HG02870 (cell line): ENCODE results near the gene GDF11.

Experiments
- ATAC-seq: cut with Tn5 transposase; IDR thresholded peaks from one replicate; pipeline ENCODE4 v1.9.1; 2021; ENCODE audit warnings: mild to moderate bottlenecking, moderate library complexity; ENCODE audit not compliant: unreplicated experiment

Gene GDF11

DNA sequence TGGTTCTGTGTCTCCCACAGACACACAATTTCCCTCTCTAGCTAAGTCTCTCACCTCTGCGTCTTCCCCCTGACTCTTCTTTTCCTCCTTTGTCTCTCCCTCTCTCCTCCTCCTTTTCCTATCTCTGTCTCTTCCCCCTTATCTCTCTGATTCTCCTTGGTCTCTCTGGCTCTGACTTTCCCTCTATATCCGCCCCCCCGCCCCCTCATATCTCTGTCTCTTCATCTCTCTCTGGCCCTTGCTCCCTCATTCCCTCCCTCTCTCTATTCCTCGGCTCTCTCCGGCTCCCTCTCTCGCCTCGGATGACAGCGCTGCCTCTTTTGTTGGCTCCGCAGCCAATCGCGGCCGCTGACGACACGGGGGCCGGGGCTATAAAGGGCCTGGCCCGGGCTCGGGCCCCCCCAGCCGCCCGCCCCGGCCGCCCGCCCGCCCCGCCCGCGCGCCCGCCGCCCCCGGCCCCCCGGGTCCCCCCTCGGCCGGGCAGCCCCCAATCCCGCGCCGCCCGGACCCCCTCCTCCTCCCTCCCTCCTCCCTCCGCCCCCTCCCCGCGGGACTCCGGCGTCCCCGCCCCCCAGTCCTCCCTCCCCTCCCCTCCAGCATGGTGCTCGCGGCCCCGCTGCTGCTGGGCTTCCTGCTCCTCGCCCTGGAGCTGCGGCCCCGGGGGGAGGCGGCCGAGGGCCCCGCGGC lies at the start of gene GDF11:
Gene GDF11, plus strand, starts transcription at position 404 of the 687 bp plus-strand sequence. Its CDS starts 195 bp downstream, at position 599.
- ATAC-seq = peak; percentile 31

DNA sequence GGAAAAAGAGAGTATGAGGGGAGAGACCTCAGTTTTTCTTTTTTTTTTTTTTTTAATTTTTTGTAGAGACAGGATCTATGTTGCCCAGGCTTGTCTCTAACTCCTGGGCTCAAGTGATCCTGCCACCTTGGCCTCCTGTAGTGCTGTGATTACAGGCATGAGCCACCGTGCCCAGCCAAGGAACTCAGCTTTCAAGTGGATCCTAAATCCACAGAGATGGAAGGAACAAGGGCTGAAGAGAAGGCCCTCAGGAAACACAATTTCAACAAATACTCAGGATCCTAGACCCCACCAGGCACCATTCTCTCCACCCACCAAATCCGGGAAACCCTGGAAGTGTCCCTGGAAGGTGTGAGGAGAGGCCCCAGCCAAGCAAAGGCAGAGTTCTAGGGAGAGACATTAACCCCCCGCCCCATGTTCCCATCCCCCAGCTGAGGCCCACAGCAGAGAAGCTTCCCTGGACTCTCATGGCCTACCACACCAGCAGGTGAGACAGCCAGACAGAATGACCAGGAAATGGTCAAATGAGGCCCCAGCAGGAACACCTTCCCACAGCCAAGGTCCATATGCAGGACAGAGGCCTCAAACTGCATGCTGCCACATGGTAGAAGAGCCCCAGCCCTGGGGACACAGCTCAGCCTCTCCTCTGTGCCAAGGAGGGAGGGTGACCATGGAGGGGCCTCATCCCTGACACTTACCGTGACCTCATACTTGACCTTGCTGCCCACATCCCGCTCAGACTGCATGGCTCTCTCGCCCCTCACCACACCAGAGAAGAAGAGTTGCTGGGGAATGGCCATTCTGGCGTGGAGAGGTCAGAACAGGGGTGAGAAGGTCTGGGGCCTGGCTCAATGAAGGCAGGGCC lies 49.4 kb upstream of the GDF11 start:
- no peak for ATAC-seq

DNA sequence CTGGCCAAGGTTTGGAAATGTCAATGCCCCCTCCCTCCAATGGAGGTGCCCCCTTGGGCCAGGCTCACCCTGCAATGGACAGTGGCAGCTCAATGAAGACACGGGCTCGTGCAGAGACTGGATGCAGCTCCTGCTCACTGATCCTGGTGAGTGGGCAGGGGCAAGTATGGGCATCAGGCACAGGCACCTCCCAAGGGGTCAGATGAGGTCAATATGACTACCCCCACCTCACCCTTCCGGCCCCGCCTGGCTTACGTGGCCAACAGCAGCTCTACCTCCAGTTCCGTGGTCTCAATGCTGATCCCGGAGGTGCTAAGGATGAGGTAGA lies 48.8 kb upstream of the GDF11 start:
- ATAC-seq = no peak

DNA sequence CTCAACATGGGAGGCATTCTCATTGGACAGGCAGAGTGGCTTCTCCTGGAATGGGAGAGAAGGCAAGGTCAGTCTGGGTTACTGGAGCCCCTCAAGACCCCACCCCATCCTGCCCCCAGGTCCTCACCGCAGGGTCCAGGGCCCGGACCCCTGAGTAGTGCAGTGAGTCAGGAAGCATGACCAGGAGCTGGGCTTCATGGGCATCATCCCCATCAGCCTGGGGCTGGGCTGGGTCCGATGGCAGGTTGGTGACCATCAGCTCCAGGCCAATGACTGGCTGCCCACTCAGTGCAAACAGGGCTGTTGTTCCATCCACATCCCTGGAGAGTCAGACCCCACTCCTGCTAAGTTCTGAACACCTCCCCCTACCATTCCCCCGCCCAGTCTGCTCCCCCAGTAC lies 48.3 kb upstream of the GDF11 start:
- ATAC-seq = no peak

DNA sequence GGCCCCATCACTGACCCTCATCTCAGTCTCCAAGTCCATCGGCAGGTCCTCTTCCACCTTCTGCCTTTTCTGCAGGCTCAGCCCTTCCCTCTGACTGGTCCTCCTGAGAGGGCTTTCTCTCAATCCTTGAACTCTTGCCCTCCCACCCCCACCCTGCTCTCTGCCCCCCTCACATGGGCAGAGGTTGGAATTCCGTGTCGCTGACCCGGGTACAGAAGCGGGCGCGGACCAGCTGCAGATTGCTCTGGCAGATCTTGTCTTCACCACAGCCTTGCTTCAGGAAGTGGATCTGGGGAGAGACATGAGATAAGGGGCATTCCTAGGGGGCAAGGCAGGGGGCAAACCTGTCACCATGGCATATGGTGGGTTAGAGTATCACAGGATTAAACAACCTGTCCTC lies 47.6 kb upstream of the GDF11 start:
- no peak for ATAC-seq

DNA sequence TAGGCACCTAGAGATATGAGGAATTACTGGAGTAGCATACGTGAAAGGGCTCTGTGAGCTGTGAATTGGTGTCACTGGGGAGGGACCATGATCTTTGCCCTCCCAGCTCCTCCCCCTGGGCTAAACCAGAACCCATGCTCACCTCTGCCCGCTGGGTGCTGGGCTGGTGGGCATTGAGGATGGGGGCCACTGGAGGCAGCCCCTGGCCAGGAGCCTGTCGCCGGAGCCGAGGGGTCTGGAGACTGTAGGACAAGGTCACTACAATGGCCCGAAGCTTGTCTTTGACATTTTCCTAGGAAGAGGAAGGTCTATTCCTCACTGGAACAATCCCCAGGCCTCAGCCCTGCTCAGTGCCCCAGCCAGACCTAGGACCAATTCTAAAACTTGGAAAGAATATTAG lies 46.8 kb upstream of the GDF11 start:
- no peak for ATAC-seq

DNA sequence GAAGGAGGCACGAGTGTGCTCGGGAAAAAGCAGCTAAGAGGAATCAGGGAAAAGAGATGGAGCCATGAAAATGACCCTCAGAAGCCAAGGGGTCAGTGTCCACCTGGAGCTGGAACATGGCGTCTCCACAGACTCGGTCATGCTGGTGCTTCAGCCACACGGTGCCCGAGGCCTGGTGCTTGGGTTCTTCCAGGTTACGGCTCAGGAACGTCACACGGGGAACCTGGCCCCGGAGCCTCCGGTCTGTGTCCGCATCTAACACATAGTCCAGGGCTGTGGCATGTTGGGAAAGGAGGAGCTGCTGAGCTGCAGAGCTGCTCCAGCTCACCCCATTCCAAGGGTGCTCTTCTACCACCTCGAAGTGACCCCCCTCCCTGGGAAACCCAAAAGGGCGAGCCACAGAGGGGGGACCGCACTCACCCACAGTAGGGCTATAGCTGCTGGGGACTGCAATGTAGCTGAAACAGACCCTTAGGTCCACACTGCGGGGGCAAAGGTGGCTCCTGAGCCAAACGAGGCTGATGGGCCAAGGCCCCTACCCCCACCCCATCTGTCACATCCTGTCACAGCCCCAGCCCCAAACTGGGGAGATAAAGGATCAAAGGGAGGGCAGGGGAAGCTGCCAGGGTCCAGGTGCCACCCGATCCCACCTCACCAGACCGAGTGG lies 46.0 kb upstream of the GDF11 start:
- ATAC-seq = no peak

DNA sequence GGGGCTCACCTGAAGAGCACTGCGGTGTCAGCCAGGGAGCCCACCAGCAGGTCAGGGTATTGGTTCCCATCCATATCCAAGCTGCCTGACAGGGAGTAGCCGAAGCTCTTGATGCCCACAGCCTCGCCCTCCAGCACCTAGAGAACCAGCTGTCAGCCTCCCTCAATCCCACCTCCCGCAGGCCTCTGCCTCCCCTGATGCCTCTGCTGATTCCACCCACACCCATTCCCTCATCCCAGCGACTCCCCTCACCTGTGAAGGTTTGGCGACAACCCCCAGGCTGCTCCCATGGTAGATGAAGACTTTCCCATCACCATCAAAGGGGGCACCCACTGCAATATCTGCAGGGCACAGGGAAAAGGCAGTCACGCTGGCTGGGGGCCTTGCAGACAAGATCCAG lies 45.2 kb upstream of the GDF11 start:
- no peak for ATAC-seq

DNA sequence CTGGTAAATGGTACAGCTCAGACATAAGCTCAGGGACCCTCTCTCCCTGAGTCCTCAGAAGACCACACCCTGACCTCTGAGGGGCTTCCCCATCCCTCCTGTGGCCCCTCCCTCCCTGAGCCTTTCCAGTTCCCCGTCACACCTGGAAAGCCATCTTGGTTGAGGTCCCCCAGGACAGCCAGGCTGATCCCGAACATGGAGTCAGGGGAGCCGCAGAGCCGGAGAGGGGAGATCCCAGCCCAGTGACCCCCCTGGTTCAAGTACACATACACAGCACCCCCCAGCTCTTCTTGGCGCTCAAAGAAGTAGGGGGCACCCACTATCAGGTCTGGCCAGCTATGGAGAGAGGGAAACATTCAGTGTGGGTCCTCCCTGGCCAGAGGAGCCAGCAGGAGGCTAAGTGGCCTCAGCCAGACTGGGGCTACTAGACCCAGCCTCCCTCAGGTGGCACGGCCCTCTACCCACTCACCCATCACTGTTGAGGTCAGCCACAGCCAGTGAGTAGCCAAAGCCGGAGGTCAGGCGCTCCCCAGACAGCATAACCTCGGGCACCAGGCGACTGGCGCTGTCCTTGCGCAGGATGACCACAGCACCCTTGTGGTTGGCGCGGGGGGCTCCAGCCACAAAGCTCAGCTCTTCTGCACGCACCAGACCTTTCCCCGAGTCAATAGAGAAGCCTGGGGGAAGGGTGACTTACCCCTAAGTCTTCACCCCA lies 44.5 kb upstream of the GDF11 start:
- no peak for ATAC-seq

DNA sequence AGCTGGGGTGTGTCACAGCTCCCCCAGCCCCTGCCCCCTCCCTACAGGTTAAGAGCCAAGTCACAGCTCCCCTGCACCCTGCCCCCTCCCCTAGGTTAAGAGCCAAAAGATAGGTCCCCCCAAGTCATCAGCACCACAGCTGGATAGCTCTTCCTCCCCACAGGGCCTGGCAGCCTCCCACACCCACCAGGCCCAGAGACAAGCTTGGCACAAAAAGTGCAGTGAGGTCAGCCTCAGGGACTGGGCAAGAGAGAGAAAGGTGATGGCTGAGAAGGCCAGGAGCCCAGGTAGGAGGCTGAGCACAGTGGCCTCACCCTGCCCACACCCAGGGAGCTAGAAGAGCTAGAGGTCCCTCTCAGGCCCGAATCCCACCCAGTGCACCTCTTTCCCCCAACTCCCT lies 44.0 kb upstream of the GDF11 start:
- ATAC-seq = no peak

DNA sequence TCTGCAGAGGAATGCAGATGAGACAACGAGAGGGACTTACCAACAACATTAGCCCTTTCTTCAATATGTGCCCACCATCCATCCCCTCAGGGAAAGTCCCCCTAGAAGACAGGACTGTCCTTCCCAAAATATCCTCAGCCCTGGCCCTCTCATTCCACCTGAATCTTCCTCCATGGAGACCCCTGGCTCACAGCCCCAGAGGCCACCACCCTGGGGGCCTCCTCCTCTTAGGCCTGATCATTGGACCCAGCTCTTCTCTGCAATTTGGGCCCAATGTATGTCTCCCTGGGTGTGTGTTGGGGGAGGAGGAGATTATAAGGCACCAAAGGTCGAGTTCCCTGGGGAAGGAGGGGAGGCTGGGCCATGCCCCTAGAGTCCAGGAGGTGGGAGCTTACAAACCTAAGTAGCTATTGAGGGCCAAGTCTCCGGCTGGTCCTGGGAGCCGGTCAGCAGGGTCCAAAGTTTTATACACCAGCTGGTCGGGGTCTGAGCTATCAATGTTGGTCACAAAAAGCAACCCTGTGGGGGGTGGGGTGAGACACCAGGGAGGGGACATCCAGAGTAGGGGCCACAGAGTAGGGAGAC lies 43.4 kb upstream of the GDF11 start:
- ATAC-seq = no peak

DNA sequence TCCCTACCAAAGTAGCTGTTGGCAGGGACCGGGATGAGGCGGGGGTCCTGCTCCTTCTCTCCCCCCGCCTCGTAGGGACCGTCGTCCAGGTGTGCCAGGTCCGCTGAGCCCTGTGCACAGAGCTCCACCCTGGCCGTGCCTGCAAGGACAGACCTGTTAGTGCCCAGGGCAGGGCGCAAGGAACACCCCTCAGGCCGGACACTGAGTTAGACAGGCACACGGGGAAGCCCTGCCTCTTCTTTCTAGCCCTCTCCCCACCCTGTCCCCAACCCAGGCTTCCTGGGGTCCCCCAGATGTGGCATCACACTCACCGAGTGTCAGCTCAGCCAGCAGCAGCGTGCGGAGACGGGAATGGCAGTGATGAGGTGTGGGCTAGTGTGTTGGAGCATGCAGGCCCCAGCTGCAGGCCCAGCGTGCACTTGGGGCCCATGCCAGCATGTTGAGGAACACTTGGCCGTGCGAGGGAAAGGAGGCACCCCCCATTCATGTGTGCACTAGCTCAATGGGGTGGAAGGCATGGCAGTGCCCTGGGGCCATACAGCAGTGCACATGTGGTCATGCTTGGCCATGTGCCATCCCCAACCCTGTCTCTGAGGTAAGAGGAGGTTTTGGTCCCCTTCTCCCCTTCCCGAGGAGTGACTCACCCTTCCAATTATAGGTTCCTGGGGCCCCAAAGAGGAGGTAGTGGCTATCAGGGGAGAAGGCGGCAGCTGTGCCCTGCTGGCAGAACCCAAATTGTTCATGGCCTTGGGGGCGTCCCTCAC lies 42.5 kb upstream of the GDF11 start:
- no peak for ATAC-seq

DNA sequence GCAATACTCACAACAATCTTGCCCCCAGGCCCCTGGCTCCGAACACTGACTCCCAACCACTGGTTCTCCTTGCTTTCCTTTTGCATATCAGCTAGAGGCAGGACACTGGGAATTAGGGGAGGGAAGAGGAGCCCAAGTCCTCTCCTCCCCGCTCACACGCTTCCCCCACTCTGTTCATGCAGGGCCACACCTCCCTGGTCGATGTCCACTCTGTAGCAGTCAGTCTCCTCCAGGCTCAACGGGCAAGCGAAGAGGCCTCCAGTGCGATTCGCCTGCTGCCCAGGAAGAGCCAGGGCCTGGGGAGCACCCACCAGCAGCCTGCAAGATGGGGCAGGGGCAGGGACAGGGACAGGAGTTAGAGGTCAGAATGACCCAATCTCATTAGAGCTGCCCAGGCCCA lies 40.1 kb upstream of the GDF11 start:
- ATAC-seq = no peak

DNA sequence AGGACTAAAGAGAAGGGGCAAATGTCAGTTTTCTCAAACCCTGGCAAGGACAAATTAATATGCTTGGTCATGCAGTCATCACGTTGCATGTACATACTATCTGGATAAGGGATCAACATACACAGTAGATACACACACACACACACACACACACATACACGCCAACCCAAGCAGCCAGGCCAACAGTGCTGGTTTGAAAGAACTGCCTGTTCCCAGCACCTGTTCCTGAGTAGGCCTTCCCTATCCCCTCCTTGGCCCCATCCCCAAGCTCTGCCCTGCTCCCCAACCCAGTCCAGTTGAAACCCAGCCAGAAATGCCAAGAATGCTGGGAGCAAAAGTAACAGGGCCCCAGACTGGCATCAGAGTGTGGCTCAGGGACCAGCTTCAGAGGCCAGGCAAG lies 39.6 kb upstream of the GDF11 start:
- no peak for ATAC-seq

DNA sequence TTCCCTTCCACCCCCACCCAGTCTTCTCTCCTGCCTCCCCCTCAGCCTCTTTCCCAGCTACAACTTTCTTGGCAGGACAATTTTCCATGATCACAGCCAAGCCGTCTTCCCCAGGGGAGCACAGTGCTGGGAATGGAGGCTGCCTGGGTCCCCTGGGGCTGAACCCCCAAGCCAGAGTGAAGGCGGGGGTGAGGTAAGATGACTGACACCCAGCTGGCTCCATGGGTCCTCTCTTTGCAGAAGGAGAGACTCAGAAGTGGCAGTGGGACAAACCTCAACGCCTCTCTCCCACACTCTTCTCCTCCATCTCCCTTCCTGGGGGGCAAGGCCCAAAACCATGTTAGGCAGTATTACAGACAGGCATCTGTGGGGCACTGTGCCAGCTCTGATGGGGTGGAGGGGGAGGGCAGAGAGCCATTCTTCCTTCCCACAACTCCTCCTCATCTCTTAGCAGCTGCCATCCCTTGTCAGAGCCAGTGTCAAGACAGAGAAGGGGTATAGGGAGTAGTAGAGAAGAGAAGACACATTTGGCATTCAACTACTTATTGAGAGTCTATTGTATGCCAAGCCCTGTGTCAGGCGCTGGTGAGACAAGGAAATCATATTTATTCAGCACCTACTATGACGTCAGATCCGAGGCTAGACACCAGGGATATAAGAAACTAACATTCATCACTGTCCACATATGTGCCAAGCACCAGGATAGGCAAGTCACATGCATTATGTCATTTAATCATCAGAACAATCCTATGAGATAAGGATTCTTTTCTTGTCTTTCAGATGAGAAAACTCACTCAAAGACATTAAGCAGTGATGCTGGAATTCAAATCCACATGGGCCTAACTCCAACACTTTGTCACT lies 38.8 kb upstream of the GDF11 start:
- no peak for ATAC-seq

DNA sequence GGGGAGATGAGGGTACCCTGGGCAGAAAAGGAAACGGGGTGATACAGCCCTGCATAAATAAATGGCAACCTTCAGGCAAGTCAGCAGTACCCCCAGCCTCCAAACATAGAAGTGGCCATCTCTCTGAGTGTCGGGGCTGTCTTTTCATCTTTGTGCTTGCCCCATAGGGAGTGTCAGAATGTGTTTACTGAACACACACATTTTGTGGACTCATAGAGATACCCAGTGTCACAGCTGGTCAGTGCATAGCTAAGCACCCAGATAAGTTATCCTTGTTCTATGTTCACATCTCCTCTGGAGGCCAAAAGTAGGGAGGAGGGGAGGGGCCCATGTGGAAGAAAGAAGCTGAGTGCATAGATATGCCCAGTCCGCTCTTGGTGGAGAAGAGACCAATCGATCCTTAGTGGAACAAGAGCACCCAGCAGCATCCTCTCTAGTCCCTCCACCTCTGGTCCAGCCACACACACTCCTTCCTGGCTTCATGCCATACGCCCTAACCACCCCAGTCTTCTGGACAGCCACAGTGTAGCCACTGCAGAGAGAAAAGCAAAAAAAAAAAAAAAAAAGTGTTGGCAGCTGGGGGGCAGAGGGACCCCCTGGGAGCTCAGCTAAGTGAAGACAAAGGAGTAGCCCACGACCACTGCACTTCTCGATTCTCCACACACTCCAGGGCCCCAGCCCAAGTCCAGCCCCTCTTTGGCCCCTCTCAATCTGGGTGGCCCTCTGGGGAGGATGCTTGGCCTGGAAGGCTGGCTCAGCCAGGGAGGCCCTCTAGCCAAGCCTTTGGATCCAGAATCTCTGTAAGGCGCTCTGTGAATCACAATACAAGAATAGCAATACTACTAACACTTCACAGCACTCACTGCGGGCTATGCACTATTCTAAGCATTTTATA lies 37.9 kb upstream of the GDF11 start:
- no peak for ATAC-seq

DNA sequence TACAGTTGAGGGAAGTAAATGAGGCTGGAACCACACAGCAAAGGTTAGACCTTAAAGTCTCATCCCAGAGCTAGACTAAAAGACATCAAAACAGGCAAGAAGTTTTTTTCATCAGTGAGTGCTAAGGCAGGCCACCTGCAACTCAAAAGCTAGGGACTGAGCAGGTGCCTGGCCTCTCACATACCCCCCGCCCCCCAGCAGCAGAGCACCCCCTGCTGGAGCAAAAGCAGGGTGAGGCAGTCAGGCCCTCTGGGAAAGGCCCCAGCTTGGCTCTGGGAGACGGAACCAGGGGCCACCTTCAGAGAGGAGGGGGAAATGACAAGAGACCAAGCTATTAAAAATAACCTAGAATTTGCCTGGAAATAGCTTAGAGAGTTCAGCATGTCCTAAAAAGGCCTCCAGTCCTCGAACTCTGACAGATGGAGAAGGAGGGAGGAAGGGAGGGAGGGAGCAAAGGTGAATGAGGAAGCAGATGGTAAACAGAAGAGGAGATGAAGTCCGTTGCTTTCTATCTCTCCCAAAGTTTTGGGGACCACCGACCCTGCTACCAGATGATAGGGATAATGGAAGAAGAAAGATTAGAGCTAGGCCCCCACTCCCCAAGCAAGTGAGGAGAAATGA lies 37.0 kb upstream of the GDF11 start:
- ATAC-seq = no peak
